HepG2 (cell line): ENCODE data around the gene WNT4.

Experiments
- ARNT2 ChIP-seq: sonication (generic); formaldehyde crosslinking; IDR thresholded peaks from 2 replicates; pipeline ENCODE4 v1.8.0; 2022; ENCODE audit warnings: mild to moderate bottlenecking, low read depth, missing genetic modification reagents, moderate library complexity
- FOXK1 ChIP-seq: sonication (generic); formaldehyde crosslinking; IDR thresholded peaks from 2 replicates; pipeline ENCODE4 v1.4.0; 2020; ENCODE audit warnings: low read depth, missing genetic modification reagents, borderline replicate concordance
- HOXA9 ChIP-seq: sonication (generic); formaldehyde crosslinking; IDR thresholded peaks from 2 replicates; pipeline ENCODE4 v1.8.1; 2022; ENCODE audit warnings: missing genetic modification reagents, mild to moderate bottlenecking, moderate library complexity, borderline replicate concordance
- MAFG ChIP-seq: sonication (generic); formaldehyde crosslinking; IDR thresholded peaks from 2 replicates; pipeline ENCODE4 v1.5.1; 2020; ENCODE audit warnings: mild to moderate bottlenecking, missing genetic modification reagents
- POLR2AphosphoS5 ChIP-seq: IDR thresholded peaks from 2 replicates; pipeline ENCODE4 v1.6.1; 2012; ENCODE audit warnings: low read depth, low read length
- REST ChIP-seq, 2 experiments: IDR thresholded peaks; 2 replicates each; pipeline ENCODE4 v1.6.1; 2011 to 2012; ENCODE audit warnings: low read length in 2 of 2, borderline replicate concordance in 1 of 2, low read depth in 1 of 2, mild to moderate bottlenecking in 1 of 2, moderate library complexity in 1 of 2
- TF ChIP-seq, protein P1 (sequence below): sonication (generic); formaldehyde crosslinking; IDR thresholded peaks from 2 replicates; pipeline ENCODE4 v1.4.0; 2020; ENCODE audit warnings: low read depth, missing genetic modification reagents
- TF ChIP-seq, protein P2 (sequence below): sonication (generic); formaldehyde crosslinking; IDR thresholded peaks from 2 replicates; pipeline ENCODE4 v1.9.0; 2022; ENCODE audit warnings: low read depth, missing genetic modification reagents

- TF ChIP-seq MAFG (no peak), POLR2AphosphoS5 (no peak), REST (IDR thresholded peaks at IDR 0.05; ENCODE audit: borderline replicate concordance in 1 of 2, low read depth in 1 of 2, low read length in 2 of 2) (no peak), ARNT2 (CRISPR knock-in tag) (no peak), FOXK1 (no peak), HOXA9 (CRISPR knock-in tag) (no peak)
- TF ChIP-seq, protein P1, sequence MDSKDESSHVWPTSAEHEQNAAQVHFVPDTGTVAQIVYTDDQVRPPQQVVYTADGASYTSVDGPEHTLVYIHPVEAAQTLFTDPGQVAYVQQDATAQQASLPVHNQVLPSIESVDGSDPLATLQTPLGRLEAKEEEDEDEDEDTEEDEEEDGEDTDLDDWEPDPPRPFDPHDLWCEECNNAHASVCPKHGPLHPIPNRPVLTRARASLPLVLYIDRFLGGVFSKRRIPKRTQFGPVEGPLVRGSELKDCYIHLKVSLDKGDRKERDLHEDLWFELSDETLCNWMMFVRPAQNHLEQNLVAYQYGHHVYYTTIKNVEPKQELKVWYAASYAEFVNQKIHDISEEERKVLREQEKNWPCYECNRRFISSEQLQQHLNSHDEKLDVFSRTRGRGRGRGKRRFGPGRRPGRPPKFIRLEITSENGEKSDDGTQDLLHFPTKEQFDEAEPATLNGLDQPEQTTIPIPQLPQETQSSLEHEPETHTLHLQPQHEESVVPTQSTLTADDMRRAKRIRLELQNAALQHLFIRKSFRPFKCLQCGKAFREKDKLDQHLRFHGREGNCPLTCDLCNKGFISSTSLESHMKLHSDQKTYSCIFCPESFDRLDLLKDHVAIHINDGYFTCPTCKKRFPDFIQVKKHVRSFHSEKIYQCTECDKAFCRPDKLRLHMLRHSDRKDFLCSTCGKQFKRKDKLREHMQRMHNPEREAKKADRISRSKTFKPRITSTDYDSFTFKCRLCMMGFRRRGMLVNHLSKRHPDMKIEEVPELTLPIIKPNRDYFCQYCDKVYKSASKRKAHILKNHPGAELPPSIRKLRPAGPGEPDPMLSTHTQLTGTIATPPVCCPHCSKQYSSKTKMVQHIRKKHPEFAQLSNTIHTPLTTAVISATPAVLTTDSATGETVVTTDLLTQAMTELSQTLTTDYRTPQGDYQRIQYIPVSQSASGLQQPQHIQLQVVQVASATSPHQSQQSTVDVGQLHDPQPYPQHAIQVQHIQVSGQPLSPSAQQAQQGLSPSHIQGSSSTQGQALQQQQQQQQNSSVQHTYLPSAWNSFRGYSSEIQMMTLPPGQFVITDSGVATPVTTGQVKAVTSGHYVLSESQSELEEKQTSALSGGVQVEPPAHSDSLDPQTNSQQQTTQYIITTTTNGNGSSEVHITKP (CRISPR knock-in tag), result no peak
- TF ChIP-seq, protein P2, sequence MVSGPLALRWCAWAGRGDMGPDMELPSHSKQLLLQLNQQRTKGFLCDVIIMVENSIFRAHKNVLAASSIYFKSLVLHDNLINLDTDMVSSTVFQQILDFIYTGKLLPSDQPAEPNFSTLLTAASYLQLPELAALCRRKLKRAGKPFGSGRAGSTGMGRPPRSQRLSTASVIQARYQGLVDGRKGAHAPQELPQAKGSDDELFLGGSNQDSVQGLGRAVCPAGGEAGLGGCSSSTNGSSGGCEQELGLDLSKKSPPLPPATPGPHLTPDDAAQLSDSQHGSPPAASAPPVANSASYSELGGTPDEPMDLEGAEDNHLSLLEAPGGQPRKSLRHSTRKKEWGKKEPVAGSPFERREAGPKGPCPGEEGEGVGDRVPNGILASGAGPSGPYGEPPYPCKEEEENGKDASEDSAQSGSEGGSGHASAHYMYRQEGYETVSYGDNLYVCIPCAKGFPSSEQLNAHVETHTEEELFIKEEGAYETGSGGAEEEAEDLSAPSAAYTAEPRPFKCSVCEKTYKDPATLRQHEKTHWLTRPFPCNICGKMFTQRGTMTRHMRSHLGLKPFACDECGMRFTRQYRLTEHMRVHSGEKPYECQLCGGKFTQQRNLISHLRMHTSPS (CRISPR knock-in tag), result no peak
These were observed 54.6 kb downstream of the WNT4 start for GRCh38 chr1:22088331-22088730.
